ENCODE results near the gene RARB.

- no peak for TF ChIP-seq CTCF (conservative IDR thresholded peaks at IDR 0.05; ENCODE audit: low read depth in 2 of 2)
- no peak for TF ChIP-seq REST (IDR thresholded peaks at IDR 0.05; ENCODE audit: unreplicated experiment)
- TF ChIP-seq ZNF114 (CRISPR knock-in tag; IDR thresholded peaks at IDR 0.05): no peak
- no peak for TF ChIP-seq EZH2phosphoT487 (IDR thresholded peaks at IDR 0.05; ENCODE audit: unreplicated experiment)
- TF ChIP-seq POLR2AphosphoS5 (IDR thresholded peaks at IDR 0.05; ENCODE audit: low read depth): no peak
- no peak for TF ChIP-seq ETS1 (IDR thresholded peaks at IDR 0.05)
- TF ChIP-seq ZNF331 (CRISPR knock-in tag; IDR thresholded peaks at IDR 0.05; ENCODE audit: low read depth): no peak
- no peak for TF ChIP-seq EZH2 (IDR thresholded peaks at IDR 0.05; ENCODE audit: low read depth, unreplicated experiment)
Observed at GRCh38 chr3:25581335-25581734, 153.3 kb downstream of the RARB start.

Measured in GM23338 (cell line).